ENCODE measurements around the gene IQCE. TPM values are rescaled to one million over a fixed set of nuclear protein-coding genes. Genes with fewer than 3 reads are reported as not detected.

Gene IQCE
- 23.1 and 24.7 TPM in 2 replicates for total RNA-seq (2014; rRNA removed; shearing (Covaris generic))

GRCh38 chr7:2558629-2559282 is at the start of gene IQCE:
Gene IQCE (plus strand): TSS chr7:2558979. CDS start chr7:2559182, 203 bp downstream.
- DNase-seq (ENCODE audit: low spot score), result peak; percentile 91

- DNase-seq (ENCODE audit: low spot score), result no peak
These were observed 49.4 kb upstream of the IQCE start for GRCh38 chr7:2509298-2509906.

DNA sequence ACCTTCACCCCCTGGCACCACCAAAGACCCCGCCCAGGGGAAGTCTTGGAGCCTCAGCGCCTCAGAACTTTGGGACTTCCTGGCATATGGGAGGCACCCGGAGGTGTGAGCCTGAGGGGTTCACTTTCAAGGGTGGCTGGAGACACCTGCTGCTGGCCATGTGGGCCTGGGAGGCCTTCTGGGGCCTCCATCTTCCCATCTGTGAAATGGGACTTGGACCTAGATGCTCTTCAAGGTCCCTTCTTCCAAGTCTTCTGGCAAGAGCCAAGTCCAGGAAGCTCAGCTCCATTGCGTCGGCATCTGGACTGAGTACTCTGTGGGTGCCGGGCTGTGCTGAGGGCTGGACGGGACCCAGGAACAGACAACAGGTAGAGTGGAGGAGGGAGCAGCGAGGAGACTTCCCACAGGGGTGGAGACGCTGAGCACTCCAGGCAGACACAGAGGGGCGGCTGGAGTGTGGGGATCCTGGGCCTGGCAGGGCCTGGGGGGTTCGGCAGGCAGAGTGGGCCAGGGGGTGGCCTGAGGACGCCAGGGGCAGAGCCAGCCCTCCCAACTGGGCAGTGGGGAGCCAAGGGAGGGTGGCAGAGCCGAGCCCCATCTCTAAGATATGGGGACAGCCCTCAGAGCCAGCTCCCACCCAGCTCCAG is 48.5 kb upstream of the IQCE start:
- no peak for DNase-seq (ENCODE audit: low spot score)

DNA sequence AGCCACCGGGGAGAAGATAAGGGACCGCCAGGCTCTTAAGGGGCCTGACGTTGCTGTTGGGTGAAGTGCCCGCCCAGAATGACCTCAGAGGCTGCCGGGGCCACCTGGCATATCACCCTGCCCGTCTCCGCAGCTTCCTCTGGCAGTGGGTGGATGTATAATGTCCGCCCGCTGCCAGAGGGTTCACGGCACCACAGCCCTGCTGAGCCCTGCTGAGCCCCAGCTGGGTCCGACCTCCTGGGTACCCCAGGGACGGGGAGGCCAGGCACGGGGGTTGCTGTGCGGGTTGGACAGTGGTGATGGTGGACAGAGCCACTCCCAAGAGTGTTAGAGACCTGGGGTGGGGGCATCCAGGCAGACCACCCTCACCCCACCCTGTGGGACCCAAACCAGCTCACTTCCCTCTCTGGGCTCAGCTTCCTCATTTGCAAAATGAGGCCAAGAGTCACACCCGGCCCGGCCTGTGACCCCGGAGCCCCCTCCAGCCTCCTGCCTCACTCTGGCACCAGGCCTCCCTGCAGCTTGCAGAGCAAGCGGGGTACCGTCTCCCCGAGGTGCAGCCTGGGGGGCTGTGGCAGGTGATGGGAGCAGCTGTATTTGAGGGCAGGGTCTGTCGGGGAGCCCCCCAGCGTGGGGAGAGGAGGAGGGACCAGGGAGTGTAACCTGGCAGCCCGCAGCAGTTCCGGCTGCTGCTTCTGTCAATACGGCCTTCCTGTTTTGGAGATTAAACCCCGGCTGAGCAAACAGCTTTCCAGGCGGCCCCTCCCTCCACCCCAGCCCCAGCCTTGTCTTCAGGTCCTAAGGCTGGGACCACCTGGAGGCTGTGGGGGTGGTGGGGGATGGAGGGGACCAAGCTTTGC is 47.6 kb upstream of the IQCE start:
- peak; percentile 58 for DNase-seq (ENCODE audit: low spot score)

- no peak for DNase-seq (ENCODE audit: low spot score)
These were observed 47.0 kb upstream of the IQCE start for GRCh38 chr7:2511769-2512168.

- DNase-seq (ENCODE audit: low spot score), result peak; percentile 60
These were observed 46.6 kb upstream of the IQCE start for GRCh38 chr7:2512179-2512661.

DNA sequence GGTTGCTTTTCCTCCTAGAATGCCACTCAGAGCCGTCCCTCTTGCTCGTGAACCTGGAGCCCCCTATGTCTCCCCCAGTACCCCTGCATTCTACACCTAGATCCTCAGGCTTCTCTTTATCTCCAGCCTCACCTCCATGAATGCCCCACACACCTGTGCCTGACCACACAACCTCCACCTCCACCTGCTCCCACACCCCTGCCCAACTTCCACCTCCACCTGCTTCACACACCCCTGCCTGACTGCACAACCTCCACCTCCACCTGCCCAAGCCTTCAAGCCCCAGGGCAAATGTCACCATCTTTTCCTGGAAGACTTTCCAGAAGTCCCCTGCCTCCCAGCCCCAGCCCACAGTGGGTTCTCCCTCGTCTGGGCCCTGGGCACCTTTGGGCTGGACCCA is 46.1 kb upstream of the IQCE start:
- DNase-seq (ENCODE audit: low spot score), result no peak

DNA sequence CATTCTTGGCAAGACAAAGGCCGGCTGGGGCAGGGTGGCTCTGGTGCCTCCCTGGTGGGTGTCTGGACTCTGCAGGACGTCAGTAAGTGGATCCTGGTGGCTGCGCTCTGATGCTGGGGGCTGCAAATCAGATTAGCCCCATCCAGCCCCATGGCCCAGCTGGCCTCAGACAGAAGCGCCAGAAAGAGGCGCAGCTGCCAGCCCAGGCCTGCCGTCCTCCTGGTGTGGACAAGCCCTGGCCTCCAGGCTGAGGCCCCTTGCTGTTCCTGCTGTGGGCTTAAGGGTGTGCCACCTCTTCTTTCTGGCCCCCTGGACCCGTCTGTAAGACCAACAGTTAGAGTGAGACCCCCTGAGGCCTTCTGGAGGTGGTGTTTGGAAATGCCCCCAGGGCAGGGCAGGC is 45.1 kb upstream of the IQCE start:
- DNase-seq (ENCODE audit: low spot score), result no peak

DNA sequence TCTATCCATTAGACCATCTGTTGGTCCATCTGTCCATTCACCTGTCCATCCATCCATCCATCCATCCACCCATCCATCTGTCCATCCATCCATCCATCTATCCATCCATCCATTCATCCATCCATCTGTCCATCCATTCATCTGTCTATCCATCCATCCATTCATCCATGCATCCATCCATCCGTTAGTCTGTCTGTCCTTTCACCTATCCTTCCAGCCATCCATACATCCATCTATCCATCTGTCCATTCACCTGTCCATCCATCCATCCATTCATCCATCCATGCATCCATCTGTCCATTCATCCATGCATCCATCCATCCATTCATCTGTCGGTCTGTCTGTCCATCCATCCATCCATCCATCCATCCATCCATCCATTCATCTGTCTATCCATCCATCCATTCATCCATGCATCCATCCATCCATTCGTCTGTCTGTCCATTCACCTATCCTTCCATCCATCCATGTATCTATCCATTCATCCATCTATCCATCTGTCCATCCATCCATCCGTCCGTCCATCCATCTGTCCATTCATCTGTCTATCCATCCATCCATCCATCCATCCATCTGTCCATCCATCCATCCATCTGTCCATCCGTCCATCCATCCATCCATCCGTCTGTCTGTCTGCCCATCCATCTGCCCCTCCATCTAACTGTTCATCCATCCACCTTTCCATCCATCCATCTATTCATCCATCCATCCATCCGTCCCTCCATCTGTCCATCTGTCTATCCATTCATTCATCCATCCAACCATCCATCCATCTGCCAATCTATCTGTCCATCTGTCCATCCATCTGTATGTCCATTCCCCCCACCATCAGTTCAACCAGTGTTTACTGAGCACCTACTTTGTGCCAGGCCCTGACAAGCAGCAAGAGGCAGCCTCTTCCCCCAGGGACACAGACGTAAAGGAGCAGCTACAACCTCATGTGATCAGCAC is 44.0 kb upstream of the IQCE start:
- no peak for DNase-seq (ENCODE audit: low spot score)

DNA sequence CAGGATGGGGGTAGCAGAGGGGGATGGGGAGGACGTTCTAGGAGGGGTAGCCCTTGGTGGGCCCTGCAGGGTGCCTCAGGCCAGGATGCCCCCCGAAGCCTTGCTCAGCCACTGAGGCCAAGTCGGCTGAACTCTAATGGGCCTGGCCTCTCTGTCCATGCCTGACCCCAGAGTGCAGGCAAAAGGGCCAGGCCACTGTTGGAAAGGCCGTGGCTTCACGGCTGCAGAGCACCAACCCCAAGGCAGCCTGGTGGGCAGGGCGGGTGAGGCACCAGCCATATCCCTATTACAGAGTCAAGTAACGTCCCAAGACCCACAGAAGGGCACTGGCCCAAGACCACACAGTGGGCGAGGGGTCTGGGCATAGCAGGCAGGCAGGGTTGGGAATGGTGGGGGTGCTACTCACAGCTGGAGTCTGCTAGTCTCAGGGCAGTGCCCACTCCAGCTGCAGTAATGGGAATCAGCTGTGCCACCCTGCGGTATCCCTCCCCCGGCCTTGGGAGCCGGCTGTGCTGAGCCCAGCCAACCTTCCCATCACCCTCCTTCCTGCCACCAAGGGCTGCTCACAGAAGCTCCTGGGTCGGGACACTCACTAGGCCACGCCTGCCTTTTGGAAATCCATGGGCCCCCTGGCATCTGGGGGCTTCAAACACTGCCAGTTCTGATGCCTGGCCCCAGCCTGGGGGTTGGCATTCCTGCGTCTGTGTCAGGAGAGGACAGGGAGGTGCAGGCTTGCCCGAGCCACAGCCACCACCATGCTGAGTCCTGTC is 43.2 kb upstream of the IQCE start:
- no peak for DNase-seq (ENCODE audit: low spot score)

DNA sequence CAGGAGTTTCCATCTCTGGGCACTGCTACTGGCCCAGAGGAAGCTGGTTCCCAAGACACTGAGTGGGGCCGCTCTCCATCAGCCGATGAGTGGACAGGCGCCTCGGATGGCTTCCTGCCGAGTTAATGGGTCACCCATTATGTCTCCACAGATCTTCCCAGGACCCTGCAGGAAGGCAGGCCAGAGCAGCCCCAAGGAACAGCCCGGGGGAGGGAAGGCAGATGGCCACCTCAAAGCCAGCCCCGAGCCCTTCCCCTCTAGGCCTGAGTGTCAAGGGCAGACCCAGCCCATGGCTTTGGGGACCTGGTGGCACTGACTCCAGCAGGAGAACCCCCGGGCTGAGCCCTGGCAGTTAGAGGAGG is 42.6 kb upstream of the IQCE start:
- no peak for DNase-seq (ENCODE audit: low spot score)

GRCh38 chr7:2517026-2517425 is 41.8 kb upstream of the IQCE start:
- DNase-seq (ENCODE audit: low spot score), result no peak

DNA sequence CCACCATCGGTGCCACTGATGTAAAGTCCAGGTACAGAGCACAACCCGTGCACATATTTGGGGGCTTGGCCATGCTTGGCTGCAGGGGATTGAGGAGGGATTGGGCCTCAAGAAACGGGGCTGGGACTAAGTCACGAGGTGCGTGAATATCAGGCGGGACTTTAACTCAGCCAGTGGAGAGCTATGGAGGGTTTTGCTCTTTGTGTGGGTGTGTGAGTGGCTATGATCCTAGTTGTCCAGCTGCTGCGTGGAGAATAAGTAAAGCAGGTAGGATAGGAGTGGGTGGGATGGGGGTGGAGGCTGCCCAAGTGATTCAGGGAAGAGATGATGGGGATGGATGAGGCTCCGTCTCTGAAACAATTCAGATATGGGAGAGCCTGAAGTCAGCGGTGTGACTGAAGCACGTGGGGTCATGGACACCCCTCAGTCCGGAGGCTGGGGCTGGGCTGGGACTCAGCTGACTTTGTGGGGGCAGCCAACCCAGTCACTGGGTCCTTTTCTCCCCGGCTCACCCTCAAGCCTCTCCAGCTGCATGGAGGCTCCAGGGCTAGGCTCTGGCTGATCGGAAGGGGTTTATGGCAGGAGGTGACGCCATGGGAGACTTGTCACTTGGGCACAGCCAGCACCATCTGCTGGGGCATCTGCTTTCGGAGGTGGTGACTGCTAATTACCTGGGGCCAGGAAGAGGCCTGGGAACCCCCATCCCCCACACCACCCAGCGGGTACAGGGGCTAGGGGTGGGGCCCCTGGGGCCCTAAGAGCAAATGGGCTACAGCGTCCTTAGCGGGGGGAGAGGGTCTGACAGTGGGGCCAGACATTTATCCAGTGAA is 40.9 kb upstream of the IQCE start:
- peak; percentile 29 for DNase-seq (ENCODE audit: low spot score)

GRCh38 chr7:2518737-2519118 is 40.1 kb upstream of the IQCE start:
- DNase-seq (ENCODE audit: low spot score), result no peak

- DNase-seq (ENCODE audit: low spot score), result peak; percentile 96
These were observed 39.5 kb upstream of the IQCE start, which contains the start of gene LFNG for GRCh38 chr7:2519119-2519930. Gene LFNG (plus strand): TSS chr7:2519774. CDS start chr7:2519862, 88 bp downstream.

DNA sequence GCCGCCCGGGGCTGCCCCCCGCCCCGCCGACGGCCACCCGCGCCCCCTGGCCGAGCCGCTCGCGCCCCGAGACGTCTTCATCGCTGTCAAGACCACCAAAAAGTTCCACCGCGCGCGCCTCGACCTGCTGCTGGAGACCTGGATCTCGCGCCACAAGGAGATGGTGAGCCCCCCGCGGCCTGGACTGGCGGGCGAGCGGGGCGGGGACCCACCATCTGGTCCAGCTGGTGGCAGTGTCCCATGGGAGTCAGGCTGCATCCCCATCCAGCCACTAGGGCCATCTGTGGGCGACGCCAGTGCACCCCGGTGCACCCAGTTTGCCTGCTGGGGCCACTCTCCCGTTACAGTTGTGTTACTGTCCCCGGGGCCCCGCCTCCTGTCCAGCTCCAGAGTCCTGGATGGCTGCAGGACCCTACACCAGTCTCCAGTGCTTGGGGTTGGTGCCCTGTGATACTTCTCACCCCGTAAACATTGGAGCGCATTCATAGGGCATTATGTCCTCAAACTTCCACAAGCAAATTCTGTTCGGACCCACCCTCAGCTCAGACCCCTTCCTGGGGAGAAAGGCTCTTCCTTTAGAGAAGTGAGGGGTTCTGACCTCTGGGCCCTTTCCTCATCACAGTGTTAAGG is 38.5 kb upstream of the IQCE start:
- peak; percentile 87 for DNase-seq (ENCODE audit: low spot score)

DNA sequence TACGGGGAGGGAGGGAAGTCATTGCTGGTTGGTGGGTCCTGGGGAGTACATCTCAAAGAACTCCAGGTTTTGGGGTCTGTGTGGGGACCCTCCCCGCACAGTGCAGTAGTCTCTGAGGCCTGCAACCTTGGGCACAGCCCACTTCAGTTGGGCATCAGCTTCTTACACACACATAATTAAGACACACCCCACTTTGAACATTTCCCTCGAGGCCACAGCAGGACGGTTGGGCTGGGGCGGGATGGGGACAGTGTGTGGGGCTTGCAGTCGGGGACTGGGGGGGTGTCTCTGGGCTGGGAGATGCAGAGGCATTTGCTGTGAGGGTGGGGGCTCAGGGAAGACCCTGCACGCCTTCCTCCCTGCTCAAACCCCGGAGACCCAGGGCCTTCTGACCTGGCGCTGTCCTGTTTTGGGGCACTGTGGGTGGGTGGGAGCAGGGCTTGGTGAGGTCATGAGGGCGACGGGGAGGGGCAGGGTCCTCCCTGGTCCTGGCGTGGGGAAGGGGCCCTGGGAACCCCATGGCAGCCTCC is 38.0 kb upstream of the IQCE start:
- peak; percentile 41 for DNase-seq (ENCODE audit: low spot score)

Data from HT-29 (cell line).